K562 (cell line): ENCODE data around the gene TANGO6. TPM values are rescaled to one million over a fixed set of nuclear protein-coding genes. Genes with fewer than 3 reads are reported as not detected.
A peak's percentile ranks its signal among the peaks of the same experiment; 100 is the strongest.

ENCODE experiments used
- CAMTA2 ChIP-seq: fragments of 250-450 bp; sonication (Bioruptor Pico); conservative IDR thresholded peaks from 2 replicates; pipeline ENCODE4 v1.5.1; 2022
- CBFA2T2 ChIP-seq: fragments of 450-650 bp; conservative IDR thresholded peaks from 2 replicates; pipeline ENCODE4 v1.6.1; 2017; ENCODE audit warnings: mild to moderate bottlenecking
- CHD4 ChIP-seq: fragments of 200-600 bp; sonication (generic); IDR thresholded peaks from 3 replicates; pipeline ENCODE4 v1.6.1; 2012; ENCODE audit warnings: low read depth, mild to moderate bottlenecking, mixed read lengths, low read length, inconsistent platforms; ENCODE audit not compliant: insufficient read depth, insufficient replicate concordance, poor library complexity, severe bottlenecking
- ETS2 ChIP-seq: IDR thresholded peaks from 2 replicates; pipeline ENCODE4 v1.6.1; 2016; ENCODE audit warnings: borderline replicate concordance, missing genetic modification characterization, mild to moderate bottlenecking, moderate library complexity, missing compliant biosample characterization; ENCODE audit not compliant: poor library complexity, severe bottlenecking
- ETV1 ChIP-seq: fragments of 450-650 bp; conservative IDR thresholded peaks from 2 replicates; pipeline ENCODE4 v1.6.1; 2016; ENCODE audit warnings: missing genetic modification characterization, control low read depth, low read depth, missing compliant biosample characterization
- ILF3 ChIP-seq: fragments of 450-650 bp; IDR thresholded peaks from 2 replicates; pipeline ENCODE4 v1.6.1; 2018; ENCODE audit warnings: antibody characterized with exemption, mild to moderate bottlenecking, moderate library complexity, borderline replicate concordance
- RREB1 ChIP-seq: fragments of 250-450 bp; sonication (Bioruptor Pico); IDR thresholded peaks from 2 replicates; pipeline ENCODE4 v1.4.0; 2020
- SP2 ChIP-seq: IDR thresholded peaks from 2 replicates; pipeline ENCODE4 v1.6.1; 2011; ENCODE audit warnings: mild to moderate bottlenecking, low read depth, low read length, moderate library complexity; ENCODE audit not compliant: poor library complexity, severe bottlenecking; ENCODE audit errors: extremely low read depth
- TAF9B ChIP-seq: fragments of 450-650 bp; IDR thresholded peaks from 2 replicates; pipeline ENCODE4 v1.6.1; 2018; ENCODE audit warnings: mild to moderate bottlenecking; ENCODE audit not compliant: partially characterized antibody
- TEAD1 ChIP-seq, 2 experiments: fragments of 450-650 bp in 1 of 2; sonication (generic) in 1 of 2; formaldehyde crosslinking; IDR thresholded peaks; 2 replicates each; pipeline versions ENCODE4 v1.4.0 to v1.8.0; 2020 to 2022; ENCODE audit warnings: mild to moderate bottlenecking in 2 of 2, missing genetic modification reagents in 1 of 2
- ZNF431 ChIP-seq: sonication (generic); formaldehyde crosslinking; IDR thresholded peaks from 2 replicates; pipeline ENCODE4 v1.8.0; 2022; ENCODE audit warnings: mild to moderate bottlenecking, missing genetic modification reagents
- ZNF449 ChIP-seq: fragments of 250-450 bp; sonication (Bioruptor Pico); IDR thresholded peaks from 2 replicates; pipeline ENCODE4 v1.8.0; 2022; ENCODE audit warnings: moderate library complexity, mild to moderate bottlenecking, inconsistent platforms
- polyA plus RNA-seq, 8 experiments: library from polyadenylated mRNA; depleted of rRNA in 4 of 8; stranded (reverse) in 5 of 8; unstranded in 3 of 8; fragments of >200 nt; fragmentation: Nextera tagmentation in 2 of 8; fragmentation: Illumina TruSeq in 1 of 8; extraction: Ambion mirVana in 2 of 8; extraction: Trizol in 1 of 8; gene quantifications; 2 replicates each; pipeline versions ENCODE4 v1.2.1 to v1.2.3, GENCODE V29; 2011 to 2014; ENCODE audit warnings: inconsistent platforms in 1 of 8, missing spikeins in 1 of 8
- total RNA-seq, 7 experiments: library from RNA; depleted of rRNA in 6 of 7; stranded (reverse); fragments of >200 nt in 6 of 7; fragmentation: Illumina TruSeq in 2 of 7; extraction: Trizol in 2 of 7; gene quantifications; 2 replicates each; pipeline versions ENCODE4 v1.2.1 to v1.2.3, GENCODE V29; 2011 to 2021; ENCODE audit warnings: low replicate concordance in 1 of 7
- TF ChIP-seq, protein P1 (sequence below), 3 experiments: IDR thresholded peaks in 2 of 3; conservative IDR thresholded peaks in 1 of 3; 2 replicates each; pipeline ENCODE4 v1.5.1; 2011 to 2012; ENCODE audit warnings: low read length in 3 of 3, mild to moderate bottlenecking in 3 of 3, control low read depth in 2 of 3, improper control_type of control experiment in 1 of 3, inconsistent platforms in 1 of 3, low read depth in 1 of 3, mixed read lengths in 1 of 3, moderate library complexity in 1 of 3; ENCODE audit not compliant: insufficient read depth in 2 of 3
- TF ChIP-seq, protein P2 (sequence below): fragments of 250-450 bp; sonication (Bioruptor Pico); IDR thresholded peaks from 2 replicates; pipeline ENCODE4 v1.9.0; 2021; ENCODE audit warnings: mild to moderate bottlenecking, inconsistent platforms

TANGO6 gene
- total and polyA plus RNA-seq, 9 of the 15 experiments (the other 6 are each of a cell fraction or from before 2014, with no cell fraction given): 1.6 to 15.2 (median 9.6) TPM

- TF ChIP-seq ZNF431 (CRISPR knock-in tag) (no peak), TAF9B (no peak), SP2 (no peak), CHD4 (no peak), CBFA2T2 (no peak; the same call in 1 of the 2 replicates), ZNF449 (CRISPR knock-in tag) (no peak), TEAD1 (CRISPR knock-in tag; IDR thresholded peaks at IDR 0.05) (peak in 1 of 2 experiments; percentile 63; a peak in 2 of 4 replicates), ILF3 (no peak), CAMTA2 (CRISPR knock-in tag) (no peak), ETV1 (tag) (no peak; the same call in 1 of the 2 replicates), RREB1 (no peak), ETS2 (tag) (no peak)
- TF ChIP-seq, protein P1, sequence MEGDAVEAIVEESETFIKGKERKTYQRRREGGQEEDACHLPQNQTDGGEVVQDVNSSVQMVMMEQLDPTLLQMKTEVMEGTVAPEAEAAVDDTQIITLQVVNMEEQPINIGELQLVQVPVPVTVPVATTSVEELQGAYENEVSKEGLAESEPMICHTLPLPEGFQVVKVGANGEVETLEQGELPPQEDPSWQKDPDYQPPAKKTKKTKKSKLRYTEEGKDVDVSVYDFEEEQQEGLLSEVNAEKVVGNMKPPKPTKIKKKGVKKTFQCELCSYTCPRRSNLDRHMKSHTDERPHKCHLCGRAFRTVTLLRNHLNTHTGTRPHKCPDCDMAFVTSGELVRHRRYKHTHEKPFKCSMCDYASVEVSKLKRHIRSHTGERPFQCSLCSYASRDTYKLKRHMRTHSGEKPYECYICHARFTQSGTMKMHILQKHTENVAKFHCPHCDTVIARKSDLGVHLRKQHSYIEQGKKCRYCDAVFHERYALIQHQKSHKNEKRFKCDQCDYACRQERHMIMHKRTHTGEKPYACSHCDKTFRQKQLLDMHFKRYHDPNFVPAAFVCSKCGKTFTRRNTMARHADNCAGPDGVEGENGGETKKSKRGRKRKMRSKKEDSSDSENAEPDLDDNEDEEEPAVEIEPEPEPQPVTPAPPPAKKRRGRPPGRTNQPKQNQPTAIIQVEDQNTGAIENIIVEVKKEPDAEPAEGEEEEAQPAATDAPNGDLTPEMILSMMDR (IDR thresholded peaks at IDR 0.05 in 2 of 3, conservative IDR thresholded peaks at IDR 0.05 in 1 of 3; ENCODE audit: insufficient read depth in 2 of 3, low read depth in 1 of 3, low read length in 3 of 3): peak; percentile 60 to 89 (median 71)
- TF ChIP-seq, protein P2, sequence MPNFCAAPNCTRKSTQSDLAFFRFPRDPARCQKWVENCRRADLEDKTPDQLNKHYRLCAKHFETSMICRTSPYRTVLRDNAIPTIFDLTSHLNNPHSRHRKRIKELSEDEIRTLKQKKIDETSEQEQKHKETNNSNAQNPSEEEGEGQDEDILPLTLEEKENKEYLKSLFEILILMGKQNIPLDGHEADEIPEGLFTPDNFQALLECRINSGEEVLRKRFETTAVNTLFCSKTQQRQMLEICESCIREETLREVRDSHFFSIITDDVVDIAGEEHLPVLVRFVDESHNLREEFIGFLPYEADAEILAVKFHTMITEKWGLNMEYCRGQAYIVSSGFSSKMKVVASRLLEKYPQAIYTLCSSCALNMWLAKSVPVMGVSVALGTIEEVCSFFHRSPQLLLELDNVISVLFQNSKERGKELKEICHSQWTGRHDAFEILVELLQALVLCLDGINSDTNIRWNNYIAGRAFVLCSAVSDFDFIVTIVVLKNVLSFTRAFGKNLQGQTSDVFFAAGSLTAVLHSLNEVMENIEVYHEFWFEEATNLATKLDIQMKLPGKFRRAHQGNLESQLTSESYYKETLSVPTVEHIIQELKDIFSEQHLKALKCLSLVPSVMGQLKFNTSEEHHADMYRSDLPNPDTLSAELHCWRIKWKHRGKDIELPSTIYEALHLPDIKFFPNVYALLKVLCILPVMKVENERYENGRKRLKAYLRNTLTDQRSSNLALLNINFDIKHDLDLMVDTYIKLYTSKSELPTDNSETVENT (CRISPR knock-in tag): no peak
Measured at GRCh38 chr16:69105501-69106361, 262.4 kb downstream of the TANGO6 start, which contains the start of gene HAS3 (continued).
